NT2/D1 (cell line): ENCODE results near the gene TTC5.

ENCODE experiments used
- DNase-seq: peaks from one replicate; pipeline ENCODE4 v3.0.0-alpha.2; 2011; ENCODE audit warnings: low read depth, low spot score
- H3K27me3 ChIP-seq: 2 replicates; pipeline ENCODE4 v1.6.0; 2011; ENCODE audit warnings: mild to moderate bottlenecking; ENCODE audit not compliant: insufficient read length, insufficient read depth
- H3K36me3 ChIP-seq: 2 replicates; pipeline ENCODE4 v1.6.1; 2011; ENCODE audit warnings: mild to moderate bottlenecking, low read length, mixed read lengths; ENCODE audit not compliant: insufficient read depth, insufficient read length
- H3K4me1 ChIP-seq: 2 replicates; pipeline ENCODE4 v1.5.1; 2011; ENCODE audit not compliant: insufficient read depth, insufficient read length
- H3K4me3 ChIP-seq: 2 replicates; pipeline ENCODE4 v1.5.1; 2011; ENCODE audit warnings: low read depth; ENCODE audit not compliant: insufficient read length
- H3K9ac ChIP-seq: 2 replicates; pipeline ENCODE4 v1.6.0; 2011; ENCODE audit warnings: low read depth; ENCODE audit not compliant: insufficient read length
- H3K9me3 ChIP-seq: 2 replicates; pipeline ENCODE4 v1.5.1; 2011; ENCODE audit warnings: mild to moderate bottlenecking, low read length; ENCODE audit not compliant: insufficient read depth
- SUZ12 ChIP-seq: IDR thresholded peaks from 2 replicates; pipeline ENCODE4 v1.6.1; 2011; ENCODE audit not compliant: insufficient read length, insufficient read depth; ENCODE audit errors: extremely low read depth
- YY1 ChIP-seq: IDR thresholded peaks from 2 replicates; pipeline ENCODE4 v1.6.1; 2011; ENCODE audit not compliant: insufficient read length, insufficient read depth
- ZNF274 ChIP-seq: IDR thresholded peaks from 2 replicates; pipeline ENCODE4 v1.6.1; 2011; ENCODE audit warnings: mild to moderate bottlenecking, low read depth, low read length

Gene TTC5, protein sequence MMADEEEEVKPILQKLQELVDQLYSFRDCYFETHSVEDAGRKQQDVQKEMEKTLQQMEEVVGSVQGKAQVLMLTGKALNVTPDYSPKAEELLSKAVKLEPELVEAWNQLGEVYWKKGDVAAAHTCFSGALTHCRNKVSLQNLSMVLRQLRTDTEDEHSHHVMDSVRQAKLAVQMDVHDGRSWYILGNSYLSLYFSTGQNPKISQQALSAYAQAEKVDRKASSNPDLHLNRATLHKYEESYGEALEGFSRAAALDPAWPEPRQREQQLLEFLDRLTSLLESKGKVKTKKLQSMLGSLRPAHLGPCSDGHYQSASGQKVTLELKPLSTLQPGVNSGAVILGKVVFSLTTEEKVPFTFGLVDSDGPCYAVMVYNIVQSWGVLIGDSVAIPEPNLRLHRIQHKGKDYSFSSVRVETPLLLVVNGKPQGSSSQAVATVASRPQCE

DNA sequence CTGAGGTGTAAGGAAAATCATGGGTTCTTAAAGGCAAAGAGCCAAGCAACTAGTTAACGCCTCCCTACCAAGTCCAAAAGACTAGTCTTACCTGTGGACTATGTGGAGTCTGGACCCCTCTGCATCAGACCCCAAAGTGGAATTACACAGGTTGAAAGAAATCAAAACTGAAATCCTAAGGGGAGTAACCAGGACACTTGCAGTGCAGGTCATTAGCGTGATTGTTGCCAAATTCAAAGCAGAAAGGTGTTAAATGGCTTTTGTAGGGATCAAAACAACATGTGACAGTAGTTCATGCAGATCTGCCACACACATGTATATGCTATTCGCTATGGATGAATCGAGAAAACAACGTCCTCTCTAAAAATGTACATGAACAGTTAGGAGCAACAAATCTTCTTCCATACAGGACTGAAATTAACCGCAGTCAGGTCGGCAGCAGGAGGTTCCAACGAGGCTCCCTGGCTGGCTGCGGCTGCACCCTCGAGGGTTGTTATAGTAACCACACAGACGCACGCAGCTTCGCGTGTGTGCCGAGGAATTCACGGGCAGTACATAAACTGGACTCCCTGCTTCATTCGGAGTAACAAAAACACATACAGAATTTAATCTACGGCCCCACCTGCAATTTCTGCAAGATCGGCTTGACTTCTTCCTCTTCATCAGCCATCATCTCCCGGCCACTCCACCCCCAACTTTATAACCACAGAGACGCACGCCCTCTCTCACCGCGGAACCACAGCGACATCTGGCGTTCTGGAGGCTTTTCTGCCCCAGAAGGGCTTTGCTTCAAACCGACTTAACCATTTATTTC lies at the start of gene TTC5:
TTC5 (minus strand) TSS at position 687 of the 814 bp plus-strand sequence; CDS start at position 673, 14 bp downstream.
- H3K9ac ChIP-seq: peak within 1 kb of the TSS; percentile 77
- H3K36me3 ChIP-seq: peaks cover 15% of the 10 kb centered on the region
- H3K27me3 ChIP-seq: no peaks in the 10 kb centered on the region
- no peaks in the 10 kb centered on the region for H3K4me1 ChIP-seq
- H3K9me3 ChIP-seq: no peaks in the 10 kb centered on the region
- DNase-seq: peak; percentile 84
- TF ChIP-seq ZNF274: no peak
- no peak for TF ChIP-seq YY1
- no peak for TF ChIP-seq SUZ12
- H3K4me3 ChIP-seq: peak within 1 kb of the TSS; percentile 70

GRCh38 chr14:20350860-20351259 lies 45.1 kb upstream of the TTC5 start:
- Histone ChIP-seq H3K9me3 (no peaks in the 10 kb centered on the region), H3K36me3 (peaks cover 87% of the 10 kb centered on the region), H3K4me3 (no peak overlapping the region), H3K4me1 (no peaks in the 10 kb centered on the region), H3K27me3 (no peaks in the 10 kb centered on the region), H3K9ac (no peak overlapping the region)
- no peak for DNase-seq
- TF ChIP-seq ZNF274 (no peak), SUZ12 (no peak), YY1 (no peak)

DNA sequence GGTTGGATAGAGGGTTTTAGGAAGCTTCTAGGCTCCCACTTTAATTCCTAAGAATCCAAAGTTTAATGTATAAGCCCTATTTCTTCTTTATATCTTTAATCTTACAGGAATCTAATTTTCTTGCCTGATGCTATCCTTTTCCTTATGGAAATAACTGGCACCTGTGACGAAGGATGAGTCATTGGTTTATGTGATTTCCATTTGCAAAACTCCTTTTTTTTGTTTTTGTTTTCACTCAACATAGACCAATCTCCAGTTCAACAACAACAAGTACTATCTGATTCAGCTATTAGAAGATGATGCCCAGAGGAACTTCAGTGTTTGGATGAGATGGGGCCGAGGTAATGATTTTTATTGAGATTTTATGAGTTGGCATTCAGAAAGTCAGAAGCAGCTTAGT lies 44.5 kb upstream of the TTC5 start:
- Histone ChIP-seq H3K27me3 (no peaks in the 10 kb centered on the region), H3K36me3 (peaks cover 87% of the 10 kb centered on the region), H3K4me1 (no peaks in the 10 kb centered on the region), H3K9me3 (no peaks in the 10 kb centered on the region), H3K9ac (no peak overlapping the region), H3K4me3 (no peak overlapping the region)
- no peak for DNase-seq
- TF ChIP-seq YY1 (no peak), ZNF274 (no peak), SUZ12 (no peak)

- TF ChIP-seq YY1: no peak
- no peak for TF ChIP-seq SUZ12
- TF ChIP-seq ZNF274: no peak
- Histone ChIP-seq H3K27me3 (no peaks in the 10 kb centered on the region), H3K4me3 (no peak overlapping the region), H3K4me1 (no peaks in the 10 kb centered on the region), H3K36me3 (peaks cover 72% of the 10 kb centered on the region), H3K9me3 (no peaks in the 10 kb centered on the region), H3K9ac (no peak overlapping the region)
- DNase-seq: no peak
These were observed 42.0 kb upstream of the TTC5 start for GRCh38 chr14:20347747-20348146.

DNA sequence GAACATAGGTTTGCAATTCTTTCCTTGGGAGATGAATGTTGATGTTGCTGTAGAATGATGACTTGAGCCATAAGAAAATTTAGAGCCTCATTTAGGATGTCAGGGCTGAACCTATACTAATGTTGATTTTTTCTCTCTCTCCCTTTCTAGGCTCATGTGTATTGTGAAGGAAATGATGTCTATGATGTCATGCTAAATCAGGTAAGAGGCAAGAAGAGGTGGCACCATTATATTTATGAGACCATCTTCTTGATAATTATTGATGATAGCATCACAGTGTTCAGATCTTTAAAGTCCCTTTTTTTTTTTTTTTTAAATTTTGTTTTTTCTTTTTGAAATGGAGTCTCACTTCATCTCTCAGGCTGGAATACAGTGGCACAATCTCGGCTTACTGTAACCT lies 41.0 kb upstream of the TTC5 start:
- H3K36me3 ChIP-seq: peaks cover 62% of the 10 kb centered on the region
- no peaks in the 10 kb centered on the region for H3K9me3 ChIP-seq
- no peak overlapping the region for H3K9ac ChIP-seq
- DNase-seq: no peak
- H3K4me3 ChIP-seq: no peak overlapping the region
- no peaks in the 10 kb centered on the region for H3K27me3 ChIP-seq
- H3K4me1 ChIP-seq: no peaks in the 10 kb centered on the region
- no peak for TF ChIP-seq SUZ12

DNA sequence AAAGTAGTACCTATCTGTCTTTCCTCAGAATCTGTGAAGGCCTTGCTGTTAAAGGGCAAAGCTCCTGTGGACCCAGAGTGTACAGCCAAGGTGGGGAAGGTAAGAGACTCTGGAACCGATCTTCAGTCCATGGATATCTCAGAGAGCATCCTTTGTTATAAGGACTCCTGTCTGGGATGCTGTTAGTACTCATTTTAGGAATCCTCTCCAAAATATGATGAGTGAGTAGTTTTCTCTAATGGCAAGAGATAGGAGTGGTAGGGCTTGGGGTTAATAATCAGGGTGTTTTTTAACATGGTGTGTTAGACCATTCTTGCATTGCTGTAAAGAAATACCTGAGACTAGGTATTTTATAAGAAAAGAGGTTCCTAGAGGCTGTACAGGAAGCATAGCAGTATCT lies 39.6 kb upstream of the TTC5 start:
- peaks cover 51% of the 10 kb centered on the region for H3K36me3 ChIP-seq

DNA sequence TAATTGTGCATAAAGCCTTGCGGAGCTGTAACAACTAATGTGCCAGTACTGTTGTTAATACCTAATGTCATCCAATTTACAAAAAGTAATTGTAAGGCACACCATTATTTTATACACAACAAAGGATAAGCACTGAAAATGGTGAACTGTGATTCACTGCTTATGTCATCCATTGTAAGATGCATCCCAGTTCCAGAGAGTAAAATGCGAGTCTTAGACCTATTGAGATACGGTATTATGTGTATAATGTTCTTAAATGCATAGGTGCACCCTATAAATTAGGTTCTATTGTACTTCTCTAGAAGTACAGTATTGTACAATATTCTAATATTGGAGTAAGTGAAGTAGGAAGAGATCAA lies 38.1 kb upstream of the TTC5 start:
- Histone ChIP-seq H3K9me3 (no peaks in the 10 kb centered on the region), H3K27me3 (no peaks in the 10 kb centered on the region), H3K9ac (peak overlapping the region; percentile 90), H3K36me3 (peaks cover 38% of the 10 kb centered on the region), H3K4me1 (no peaks in the 10 kb centered on the region), H3K4me3 (peak overlapping the region; percentile 65)
- no peak for DNase-seq
- TF ChIP-seq YY1: no peak
- no peak for TF ChIP-seq ZNF274
- TF ChIP-seq SUZ12: no peak

More for the DNA sequence above, 39.6 kb upstream of the TTC5 start:
- TF ChIP-seq YY1 (no peak), ZNF274 (no peak), SUZ12 (no peak)
- no peak overlapping the region for H3K4me3 ChIP-seq
- no peaks in the 10 kb centered on the region for H3K27me3 ChIP-seq
- no peak overlapping the region for H3K9ac ChIP-seq
- H3K9me3 ChIP-seq: no peaks in the 10 kb centered on the region
- no peaks in the 10 kb centered on the region for H3K4me1 ChIP-seq
- no peak for DNase-seq
